ENCODE measurements around the gene DUS2.
"Not testable (repeated sequence)": the region's sequence is repeated elsewhere in the genome, so short reads cannot be mapped to it uniquely, and the experiment has no call there.

DUS2 gene

GRCh38 chr16:68086336-68086841 lies 63.3 kb downstream of the DUS2 start:
- TF ChIP-seq JUND (IDR thresholded peaks at IDR 0.05; ENCODE audit: low read depth), result no peak
- in situ Hi-C loops (cut with HindIII; ENCODE audit: low pct_unique_long_range_greater_than_20kb, low sequenced_read_pairs), result no loop called here
- DNase-seq (ENCODE audit: low read depth in 1 of 2, low spot score in 1 of 2), result peak; percentile 34 to 46

- in situ Hi-C loops (cut with HindIII; ENCODE audit: low pct_unique_long_range_greater_than_20kb, low sequenced_read_pairs), result no loop called here
- no peak for TF ChIP-seq JUND (IDR thresholded peaks at IDR 0.05; ENCODE audit: low read depth)
- DNase-seq (ENCODE audit: low read depth in 1 of 2, low spot score in 1 of 2), result no peak
Observed at GRCh38 chr16:68086860-68087268, 63.8 kb downstream of the DUS2 start.

GRCh38 chr16:68087688-68088087 lies 64.6 kb downstream of the DUS2 start:
- in situ Hi-C loops (cut with HindIII; ENCODE audit: low pct_unique_long_range_greater_than_20kb, low sequenced_read_pairs), result no loop called here
- DNase-seq (ENCODE audit: low read depth in 1 of 2, low spot score in 1 of 2), result no peak
- no peak for TF ChIP-seq JUND (IDR thresholded peaks at IDR 0.05; ENCODE audit: low read depth)

- no peak for TF ChIP-seq JUND (IDR thresholded peaks at IDR 0.05; ENCODE audit: low read depth)
- DNase-seq (ENCODE audit: low read depth in 1 of 2, low spot score in 1 of 2), result no peak
- in situ Hi-C loops (cut with HindIII; ENCODE audit: low pct_unique_long_range_greater_than_20kb, low sequenced_read_pairs), result no loop called here
Observed at GRCh38 chr16:68088130-68088972, 65.3 kb downstream of the DUS2 start.

GRCh38 chr16:68089067-68089466 lies 66.0 kb downstream of the DUS2 start:
- in situ Hi-C loops (cut with HindIII; ENCODE audit: low pct_unique_long_range_greater_than_20kb, low sequenced_read_pairs), result no loop called here
- DNase-seq (ENCODE audit: low read depth in 1 of 2, low spot score in 1 of 2), result no peak
- no peak for TF ChIP-seq JUND (IDR thresholded peaks at IDR 0.05; ENCODE audit: low read depth)

GRCh38 chr16:68090130-68090529 lies 67.0 kb downstream of the DUS2 start:
- TF ChIP-seq JUND (IDR thresholded peaks at IDR 0.05; ENCODE audit: low read depth), result no peak
- in situ Hi-C loops (cut with HindIII; ENCODE audit: low pct_unique_long_range_greater_than_20kb, low sequenced_read_pairs), result no loop called here
- DNase-seq (ENCODE audit: low read depth in 1 of 2, low spot score in 1 of 2), result no peak

GRCh38 chr16:68090533-68090932 lies 67.4 kb downstream of the DUS2 start:
- in situ Hi-C loops (cut with HindIII; ENCODE audit: low pct_unique_long_range_greater_than_20kb, low sequenced_read_pairs), result no loop called here
- DNase-seq (ENCODE audit: low read depth in 1 of 2, low spot score in 1 of 2), result no peak
- TF ChIP-seq JUND (IDR thresholded peaks at IDR 0.05; ENCODE audit: low read depth), result no peak

- in situ Hi-C loops (cut with HindIII; ENCODE audit: low pct_unique_long_range_greater_than_20kb, low sequenced_read_pairs), result no loop called here
- TF ChIP-seq JUND (IDR thresholded peaks at IDR 0.05; ENCODE audit: low read depth), result no peak
- peak in 1 of 2 experiments; percentile 59 for DNase-seq (ENCODE audit: low read depth in 1 of 2, low spot score in 1 of 2)
Observed at GRCh38 chr16:68091380-68092261, 68.5 kb downstream of the DUS2 start.

GRCh38 chr16:68092275-68092674 lies 69.2 kb downstream of the DUS2 start:
- in situ Hi-C loops (cut with HindIII; ENCODE audit: low pct_unique_long_range_greater_than_20kb, low sequenced_read_pairs); DNase-seq (ENCODE audit: low read depth in 1 of 2, low spot score in 1 of 2): not testable (repeated sequence)

- in situ Hi-C loops (cut with HindIII; ENCODE audit: low pct_unique_long_range_greater_than_20kb, low sequenced_read_pairs), result no loop called here
- DNase-seq (ENCODE audit: low read depth in 1 of 2, low spot score in 1 of 2), result peak in 1 of 2 experiments; percentile 26
Observed at GRCh38 chr16:68093816-68094613, 70.9 kb downstream of the DUS2 start.

GRCh38 chr16:68094614-68094934 lies 71.5 kb downstream of the DUS2 start:
- in situ Hi-C loops (cut with HindIII; ENCODE audit: low pct_unique_long_range_greater_than_20kb, low sequenced_read_pairs), result no loop called here
- no peak for DNase-seq (ENCODE audit: low read depth in 1 of 2, low spot score in 1 of 2)

More at GRCh38 chr16:68093816-68094613, 70.9 kb downstream of the DUS2 start:
- no peak for TF ChIP-seq JUND (IDR thresholded peaks at IDR 0.05; ENCODE audit: low read depth)

GRCh38 chr16:68096491-68096890 lies 73.4 kb downstream of the DUS2 start:
- in situ Hi-C loops (cut with HindIII; ENCODE audit: low pct_unique_long_range_greater_than_20kb, low sequenced_read_pairs), result no loop called here
- no peak for TF ChIP-seq JUND (IDR thresholded peaks at IDR 0.05; ENCODE audit: low read depth)
- DNase-seq (ENCODE audit: low read depth in 1 of 2, low spot score in 1 of 2), result no peak

More at GRCh38 chr16:68094614-68094934, 71.5 kb downstream of the DUS2 start:
- no peak for TF ChIP-seq JUND (IDR thresholded peaks at IDR 0.05; ENCODE audit: low read depth)

Measured in T47D (cell line).